MV-4-11 (cell line): ENCODE data around the gene SERF2.
"Not testable (repeated sequence)": the region's sequence is repeated elsewhere in the genome, so short reads cannot be mapped to it uniquely, and the experiment has no call there.

Source experiments
- DNase-seq: peaks from one replicate; lab custom pipeline; 2025; lab: John Stamatoyannopoulos, UW

The SERF2 gene

GRCh38 chr15:43829951-43830540 lies 37.9 kb downstream of the SERF2 start:
- DNase-seq: not testable (repeated sequence)

GRCh38 chr15:43830691-43831275 lies 38.7 kb downstream of the SERF2 start:
- not testable (repeated sequence) for DNase-seq

GRCh38 chr15:43831519-43832052 lies 39.5 kb downstream of the SERF2 start:
- not testable (repeated sequence) for DNase-seq

GRCh38 chr15:43832485-43832884 lies 40.4 kb downstream of the SERF2 start:
- not testable (repeated sequence) for DNase-seq

GRCh38 chr15:43845421-43845820 lies 53.3 kb downstream of the SERF2 start:
- no peak for DNase-seq
